Brain microvascular endothelial cell (primary cell): Measurements from ENCODE around the gene STT3B.

Source experiments
- DNase-seq: peaks from one replicate; pipeline ENCODE4 v3.0.0-alpha.2; 2020
- H3K27ac ChIP-seq: fragments of 250-450 bp; sonication (Bioruptor Pico); 2 replicates; pipeline ENCODE4 v1.5.1; 2020; ENCODE audit warnings: mild to moderate bottlenecking, moderate library complexity
- H3K27me3 ChIP-seq: fragments of 250-450 bp; sonication (Bioruptor Pico); replicated peaks from 2 replicates; pipeline ENCODE4 v1.5.1; 2020; ENCODE audit warnings: mild to moderate bottlenecking
- H3K36me3 ChIP-seq: fragments of 250-450 bp; sonication (Bioruptor Pico); replicated peaks from 2 replicates; pipeline ENCODE4 v1.5.1; 2020; ENCODE audit warnings: mild to moderate bottlenecking
- H3K4me3 ChIP-seq: 2 replicates; pipeline ENCODE4 v1.5.1; 2011; ENCODE audit warnings: low read depth, mild to moderate bottlenecking, control low read depth, low read length, moderate library complexity
- in situ Hi-C: cut with HindIII; loops from 2 replicates; pipeline ENCODE4 v1.10.0; 2017; ENCODE audit warnings: low sequenced_read_pairs, low pct_ligation_motif_present
- TF ChIP-seq, protein P1 (sequence below): IDR thresholded peaks from 2 replicates; pipeline ENCODE4 v1.5.1; 2011; ENCODE audit warnings: low read depth, mild to moderate bottlenecking, moderate library complexity, low read length, control low read depth, inconsistent platforms; ENCODE audit errors: missing control alignments

Gene STT3B

DNA sequence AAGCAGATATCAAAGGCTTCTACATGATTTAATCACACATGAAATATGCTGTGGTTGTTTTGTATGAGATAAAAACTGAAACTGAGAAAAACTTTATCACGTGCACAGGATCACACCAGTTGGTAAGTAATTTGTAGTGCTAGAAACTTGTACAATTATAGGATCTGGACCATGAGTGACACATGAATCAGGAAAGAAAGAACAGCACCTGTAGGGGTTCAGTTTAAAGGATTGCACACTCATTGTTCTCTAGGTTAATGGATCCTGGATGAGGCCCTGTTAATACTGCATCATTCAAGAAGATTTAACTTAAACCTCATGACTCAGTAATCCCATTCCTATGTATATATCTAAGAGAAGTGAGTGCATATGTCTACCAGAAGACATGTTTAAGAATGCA lies 87.9 kb downstream of the STT3B start:
- no peak overlapping the region for H3K4me3 ChIP-seq
- in situ Hi-C loops = no loop called here
- DNase-seq = no peak
- TF ChIP-seq, protein P1, sequence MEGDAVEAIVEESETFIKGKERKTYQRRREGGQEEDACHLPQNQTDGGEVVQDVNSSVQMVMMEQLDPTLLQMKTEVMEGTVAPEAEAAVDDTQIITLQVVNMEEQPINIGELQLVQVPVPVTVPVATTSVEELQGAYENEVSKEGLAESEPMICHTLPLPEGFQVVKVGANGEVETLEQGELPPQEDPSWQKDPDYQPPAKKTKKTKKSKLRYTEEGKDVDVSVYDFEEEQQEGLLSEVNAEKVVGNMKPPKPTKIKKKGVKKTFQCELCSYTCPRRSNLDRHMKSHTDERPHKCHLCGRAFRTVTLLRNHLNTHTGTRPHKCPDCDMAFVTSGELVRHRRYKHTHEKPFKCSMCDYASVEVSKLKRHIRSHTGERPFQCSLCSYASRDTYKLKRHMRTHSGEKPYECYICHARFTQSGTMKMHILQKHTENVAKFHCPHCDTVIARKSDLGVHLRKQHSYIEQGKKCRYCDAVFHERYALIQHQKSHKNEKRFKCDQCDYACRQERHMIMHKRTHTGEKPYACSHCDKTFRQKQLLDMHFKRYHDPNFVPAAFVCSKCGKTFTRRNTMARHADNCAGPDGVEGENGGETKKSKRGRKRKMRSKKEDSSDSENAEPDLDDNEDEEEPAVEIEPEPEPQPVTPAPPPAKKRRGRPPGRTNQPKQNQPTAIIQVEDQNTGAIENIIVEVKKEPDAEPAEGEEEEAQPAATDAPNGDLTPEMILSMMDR = no peak
- peaks cover 3% of the 10 kb centered on the region for H3K36me3 ChIP-seq
- no peaks in the 10 kb centered on the region for H3K27me3 ChIP-seq
- no peak overlapping the region for H3K27ac ChIP-seq

DNA sequence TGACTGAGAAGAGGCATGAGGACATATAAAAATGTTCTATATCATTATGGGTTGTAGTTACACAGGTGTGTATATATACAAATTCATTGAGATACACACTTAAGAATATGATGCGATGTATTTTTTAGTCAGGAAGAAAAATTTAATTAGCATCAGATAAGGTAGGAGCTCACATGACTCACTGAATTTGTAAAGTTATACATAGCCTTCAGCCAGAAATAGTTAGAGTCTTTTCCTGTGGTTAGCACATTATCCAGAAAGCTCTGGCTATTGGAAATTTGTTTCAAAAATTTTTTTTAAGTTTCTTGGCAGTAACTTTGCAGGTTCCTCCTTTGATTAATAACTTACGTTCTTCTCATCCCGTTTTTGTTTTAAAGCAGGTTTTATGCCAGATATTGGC lies 88.6 kb downstream of the STT3B start:
- in situ Hi-C loops = no loop called here

DNA sequence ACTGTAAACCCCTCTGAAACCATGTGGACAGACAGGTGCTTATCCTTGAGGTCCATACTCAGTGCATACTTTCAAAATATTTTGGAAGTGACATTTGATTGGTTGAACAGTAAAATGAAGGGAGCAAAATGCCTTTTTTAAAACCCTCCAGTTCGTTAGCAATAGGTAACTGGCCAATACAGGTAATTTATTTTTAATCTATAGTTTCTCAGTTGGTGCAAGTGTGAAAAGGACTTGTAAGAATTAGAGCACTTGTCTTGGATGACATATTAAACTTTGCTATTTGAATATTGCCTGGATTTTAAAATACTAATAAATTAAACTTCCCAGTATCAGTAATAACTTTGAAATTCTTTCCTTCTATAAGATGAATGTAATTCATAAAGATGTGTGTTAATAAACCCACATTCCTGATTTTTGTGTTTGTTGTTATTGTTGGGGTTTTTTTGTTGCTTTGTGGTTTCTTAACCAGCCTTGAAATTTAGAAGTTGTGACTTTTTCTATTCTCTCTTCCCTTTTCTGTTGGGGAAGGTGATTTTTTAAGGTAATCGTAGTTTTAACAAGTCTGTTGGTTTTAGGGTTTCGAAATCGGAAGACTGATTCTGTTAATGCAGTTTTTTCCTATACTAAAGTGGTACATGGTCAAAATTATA lies 90.0 kb downstream of the STT3B start:
- no peak overlapping the region for H3K4me3 ChIP-seq
- no peak for DNase-seq
- in situ Hi-C loops = no loop called here
- H3K36me3 ChIP-seq = peaks cover 3% of the 10 kb centered on the region
- TF ChIP-seq, protein P1 = no peak
- H3K27me3 ChIP-seq = no peaks in the 10 kb centered on the region
- no peak overlapping the region for H3K27ac ChIP-seq

More for the DNA sequence above, 88.6 kb downstream of the STT3B start:
- H3K4me3 ChIP-seq = no peak overlapping the region
- TF ChIP-seq, protein P1 = no peak
- peaks cover 3% of the 10 kb centered on the region for H3K36me3 ChIP-seq
- H3K27ac ChIP-seq = no peak overlapping the region
- H3K27me3 ChIP-seq = no peaks in the 10 kb centered on the region
- DNase-seq = no peak

DNA sequence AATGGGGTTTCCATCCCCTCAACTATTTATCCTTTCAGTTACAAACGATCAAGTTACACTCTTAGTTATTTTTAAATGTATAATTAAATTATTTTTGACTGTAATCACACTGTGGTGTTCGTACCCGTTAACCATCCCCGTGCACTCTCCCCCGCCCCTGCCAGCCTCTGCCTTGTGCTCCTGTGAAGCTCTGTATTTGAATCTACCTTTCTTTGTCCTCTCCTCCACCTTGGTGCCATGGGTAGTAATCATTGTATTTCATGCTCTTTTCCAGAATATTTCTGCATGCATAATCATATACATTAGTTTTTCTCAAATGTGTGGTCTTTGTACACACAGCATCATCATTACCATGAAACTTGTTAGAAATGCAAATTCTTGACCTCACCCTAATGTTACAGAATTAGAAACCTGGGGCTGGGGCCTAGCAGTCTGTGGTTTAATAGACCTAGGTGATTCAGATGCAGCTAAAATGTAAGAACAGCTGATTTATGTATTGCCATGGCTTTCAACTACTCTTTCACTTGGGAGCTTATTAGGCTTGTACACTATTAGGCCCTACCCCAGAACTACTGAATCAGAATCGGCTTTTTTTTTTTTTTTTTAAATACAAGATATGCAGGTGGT lies 91.5 kb downstream of the STT3B start:
- DNase-seq = no peak
- Histone ChIP-seq H3K4me3 (no peak overlapping the region), H3K27ac (no peak overlapping the region), H3K27me3 (no peaks in the 10 kb centered on the region), H3K36me3 (peaks cover 3% of the 10 kb centered on the region)
- TF ChIP-seq, protein P1 = no peak
- in situ Hi-C loops = no loop called here

DNA sequence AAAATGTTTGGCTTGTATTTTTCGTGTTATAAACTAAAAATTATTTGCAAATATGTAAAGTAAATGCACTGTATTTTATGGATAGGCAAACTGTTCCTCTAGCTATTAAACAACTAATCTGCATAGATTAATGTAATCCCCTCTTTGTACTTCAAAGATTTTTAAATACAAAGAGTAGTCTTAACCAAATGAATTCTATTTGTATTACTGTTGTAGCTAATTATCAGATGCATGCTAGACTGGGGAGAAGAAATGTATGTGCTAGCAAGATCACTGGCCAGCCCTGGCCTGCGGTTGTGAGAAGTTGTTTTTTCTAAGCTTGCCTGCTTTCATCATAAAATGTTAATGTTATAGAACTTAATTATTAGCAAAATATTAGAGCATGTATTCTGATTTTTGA lies 92.6 kb downstream of the STT3B start:
- in situ Hi-C loops = no loop called here
- Histone ChIP-seq H3K36me3 (peaks cover 3% of the 10 kb centered on the region), H3K4me3 (no peak overlapping the region), H3K27me3 (no peaks in the 10 kb centered on the region), H3K27ac (no peak overlapping the region)
- TF ChIP-seq, protein P1 = no peak
- DNase-seq = no peak
